ENCODE results near the gene GADL1. TPM values are rescaled to one million over a fixed set of nuclear protein-coding genes. Genes with fewer than 3 reads are reported as not detected.

Gene GADL1
- total RNA-seq, 1 donor from 2014 or later = not detected

GRCh38 chr3:30890907-30891306, 3.6 kb downstream of the GADL1 start:
- Mint-ChIP-seq H3K4me1 (ENCODE audit: low read depth, unreplicated experiment) (peaks cover 17% of the 10 kb centered on the region), H3K4me3 (ENCODE audit: unreplicated experiment) (no peak overlapping the region), H3K9me3 (ENCODE audit: unreplicated experiment) (peaks cover 9% of the 10 kb centered on the region), H3K27ac (ENCODE audit: unreplicated experiment) (no peak overlapping the region), H3K27me3 (ENCODE audit: unreplicated experiment) (peaks cover 6% of the 10 kb centered on the region), H3K36me3 (ENCODE audit: unreplicated experiment) (no peaks in the 10 kb centered on the region)
- DNase-seq = no peak
- no peak for TF ChIP-seq CTCF (IDR thresholded peaks at IDR 0.05; ENCODE audit: partially characterized antibody, unreplicated experiment)

DNA sequence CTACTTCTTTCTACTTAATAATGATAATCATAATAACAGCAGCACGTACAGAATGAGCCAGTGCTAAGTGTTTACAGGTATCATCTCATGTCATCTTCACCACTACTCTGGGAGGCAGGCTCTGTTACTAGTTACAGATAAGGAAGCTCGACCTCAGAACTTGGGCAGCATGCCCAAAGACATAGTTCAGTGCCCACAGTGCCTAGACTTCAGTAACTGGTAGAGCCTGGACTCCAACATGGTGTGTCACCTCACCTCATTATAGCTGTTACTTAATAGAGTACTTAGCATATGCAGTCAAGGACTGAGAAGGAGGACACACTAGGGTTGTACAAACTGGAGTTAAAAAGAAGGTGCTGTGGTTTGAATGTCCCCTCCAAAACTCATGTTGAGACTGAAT, 7.6 kb downstream of the GADL1 start:
- H3K4me3 Mint-ChIP-seq (ENCODE audit: unreplicated experiment) = no peak overlapping the region
- H3K36me3 Mint-ChIP-seq (ENCODE audit: unreplicated experiment) = no peaks in the 10 kb centered on the region
- H3K9me3 Mint-ChIP-seq (ENCODE audit: unreplicated experiment) = peaks cover 6% of the 10 kb centered on the region
- no peak for TF ChIP-seq CTCF (IDR thresholded peaks at IDR 0.05; ENCODE audit: partially characterized antibody, unreplicated experiment)
- H3K27me3 Mint-ChIP-seq (ENCODE audit: unreplicated experiment) = no peaks in the 10 kb centered on the region
- H3K27ac Mint-ChIP-seq (ENCODE audit: unreplicated experiment) = no peak overlapping the region
- DNase-seq = no peak
- peaks cover 10% of the 10 kb centered on the region for H3K4me1 Mint-ChIP-seq (ENCODE audit: low read depth, unreplicated experiment)

- Mint-ChIP-seq H3K9me3 (ENCODE audit: unreplicated experiment) (no peaks in the 10 kb centered on the region), H3K4me3 (ENCODE audit: unreplicated experiment) (no peak overlapping the region), H3K36me3 (ENCODE audit: unreplicated experiment) (no peaks in the 10 kb centered on the region), H3K27ac (ENCODE audit: unreplicated experiment) (no peak overlapping the region), H3K27me3 (ENCODE audit: unreplicated experiment) (no peaks in the 10 kb centered on the region), H3K4me1 (ENCODE audit: low read depth, unreplicated experiment) (no peaks in the 10 kb centered on the region)
- no peak for TF ChIP-seq CTCF (IDR thresholded peaks at IDR 0.05; ENCODE audit: partially characterized antibody, unreplicated experiment)
- DNase-seq = no peak
Measured at GRCh38 chr3:30878862-30879261, 15.6 kb downstream of the GADL1 start.

DNA sequence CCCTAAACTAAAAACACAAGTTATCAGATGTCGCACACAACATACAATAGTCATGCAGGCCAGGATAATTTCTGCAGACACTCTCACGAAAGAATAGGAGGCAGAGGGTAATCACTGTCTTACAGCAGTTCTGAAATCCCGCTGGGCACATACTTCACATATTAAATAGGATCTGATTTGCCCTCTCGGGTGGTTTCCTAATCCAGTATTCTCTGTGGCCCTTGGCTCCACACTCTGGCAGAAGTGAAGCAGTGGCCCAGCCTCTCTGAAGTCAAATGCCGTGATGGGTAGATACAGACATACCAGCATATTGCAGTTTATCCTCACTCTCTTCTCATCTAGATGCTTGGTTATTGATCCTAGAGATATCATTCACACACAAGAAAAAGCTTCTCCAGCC, 19.0 kb downstream of the GADL1 start:
- no peak for DNase-seq
- no peaks in the 10 kb centered on the region for H3K4me1 Mint-ChIP-seq (ENCODE audit: low read depth, unreplicated experiment)
- no peak overlapping the region for H3K27ac Mint-ChIP-seq (ENCODE audit: unreplicated experiment)
- H3K4me3 Mint-ChIP-seq (ENCODE audit: unreplicated experiment) = no peak overlapping the region
- no peaks in the 10 kb centered on the region for H3K36me3 Mint-ChIP-seq (ENCODE audit: unreplicated experiment)
- no peaks in the 10 kb centered on the region for H3K27me3 Mint-ChIP-seq (ENCODE audit: unreplicated experiment)
- TF ChIP-seq CTCF (IDR thresholded peaks at IDR 0.05; ENCODE audit: partially characterized antibody, unreplicated experiment) = no peak
- no peaks in the 10 kb centered on the region for H3K9me3 Mint-ChIP-seq (ENCODE audit: unreplicated experiment)

DNA sequence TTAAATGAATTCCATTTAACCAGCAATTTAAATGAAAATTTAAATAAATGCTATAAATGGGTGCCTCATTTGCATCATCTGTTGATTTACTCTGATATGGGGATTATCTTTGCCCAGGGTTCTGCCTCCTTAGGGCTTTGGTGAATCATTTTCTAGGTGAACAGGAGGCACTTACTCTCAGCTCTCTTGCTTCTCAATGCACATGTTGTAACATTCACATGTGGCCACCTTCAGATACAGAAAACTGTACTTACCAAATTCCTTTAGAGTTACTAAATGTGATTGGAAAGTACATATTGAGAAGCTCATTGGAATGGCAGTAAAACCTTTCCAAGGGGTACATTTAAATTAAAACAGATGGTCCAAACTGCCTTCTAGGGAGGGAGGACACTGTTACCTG, 20.8 kb downstream of the GADL1 start:
- Mint-ChIP-seq H3K4me1 (ENCODE audit: low read depth, unreplicated experiment) (no peaks in the 10 kb centered on the region), H3K27ac (ENCODE audit: unreplicated experiment) (no peak overlapping the region), H3K4me3 (ENCODE audit: unreplicated experiment) (no peak overlapping the region), H3K9me3 (ENCODE audit: unreplicated experiment) (no peaks in the 10 kb centered on the region), H3K27me3 (ENCODE audit: unreplicated experiment) (no peaks in the 10 kb centered on the region), H3K36me3 (ENCODE audit: unreplicated experiment) (no peaks in the 10 kb centered on the region)
- no peak for DNase-seq
- TF ChIP-seq CTCF (IDR thresholded peaks at IDR 0.05; ENCODE audit: partially characterized antibody, unreplicated experiment) = no peak
